ENCODE measurements around the gene ROBO1.

Gene ROBO1

GRCh38 chr3:78978037-78978436, 789.8 kb downstream of the ROBO1 start:
- no peak for DNase-seq (ENCODE audit: low read depth in 2 of 2)

GRCh38 chr3:78977073-78977472, 790.7 kb downstream of the ROBO1 start:
- DNase-seq (ENCODE audit: low read depth in 2 of 2), result no peak

- DNase-seq (ENCODE audit: low read depth in 2 of 2), result no peak
Observed at GRCh38 chr3:78976200-78976599, 791.6 kb downstream of the ROBO1 start.

GRCh38 chr3:78974181-78974790, 793.5 kb downstream of the ROBO1 start:
- no peak for DNase-seq (ENCODE audit: low read depth in 2 of 2)

GRCh38 chr3:78972617-78973301, 795.0 kb downstream of the ROBO1 start:
- DNase-seq (ENCODE audit: low read depth in 2 of 2), result no peak

GRCh38 chr3:78970656-78971055, 797.1 kb downstream of the ROBO1 start:
- no peak for DNase-seq (ENCODE audit: low read depth in 2 of 2)

GRCh38 chr3:78969483-78969882, 798.3 kb downstream of the ROBO1 start:
- no peak for DNase-seq (ENCODE audit: low read depth in 2 of 2)

GRCh38 chr3:78967061-78967460, 800.7 kb downstream of the ROBO1 start:
- no peak for DNase-seq (ENCODE audit: low read depth in 2 of 2)

- DNase-seq (ENCODE audit: low read depth in 2 of 2), result no peak
Observed at GRCh38 chr3:78963771-78964170, 804.0 kb downstream of the ROBO1 start.

GRCh38 chr3:78957456-78957855, 810.3 kb downstream of the ROBO1 start:
- no peak for DNase-seq (ENCODE audit: low read depth in 2 of 2)

- DNase-seq (ENCODE audit: low read depth in 2 of 2), result no peak
Observed at GRCh38 chr3:78951342-78951945, 816.4 kb downstream of the ROBO1 start.

GRCh38 chr3:78941587-78941986, 826.2 kb downstream of the ROBO1 start:
- DNase-seq (ENCODE audit: low read depth in 2 of 2), result no peak

- DNase-seq (ENCODE audit: low read depth in 2 of 2), result no peak
Observed at GRCh38 chr3:78940626-78941025, 827.2 kb downstream of the ROBO1 start.

GRCh38 chr3:78940128-78940527, 827.7 kb downstream of the ROBO1 start:
- no peak for DNase-seq (ENCODE audit: low read depth in 2 of 2)

GRCh38 chr3:78937475-78937874, 830.3 kb downstream of the ROBO1 start:
- no peak for DNase-seq (ENCODE audit: low read depth in 2 of 2)

- no peak for DNase-seq (ENCODE audit: low read depth in 2 of 2)
Observed at GRCh38 chr3:78927759-78928158, 840.0 kb downstream of the ROBO1 start.

GRCh38 chr3:78926523-78926922, 841.3 kb downstream of the ROBO1 start:
- no peak for DNase-seq (ENCODE audit: low read depth in 2 of 2)

GRCh38 chr3:78924711-78925110, 843.1 kb downstream of the ROBO1 start:
- DNase-seq (ENCODE audit: low read depth in 2 of 2), result no peak

- no peak for DNase-seq (ENCODE audit: low read depth in 2 of 2)
Observed at GRCh38 chr3:78919021-78919755, 848.6 kb downstream of the ROBO1 start.

- DNase-seq (ENCODE audit: low read depth in 2 of 2), result no peak
Observed at GRCh38 chr3:78918361-78919020, 849.3 kb downstream of the ROBO1 start.

- DNase-seq (ENCODE audit: low read depth in 2 of 2), result no peak
Observed at GRCh38 chr3:78917536-78917935, 850.3 kb downstream of the ROBO1 start.

- no peak for DNase-seq (ENCODE audit: low read depth in 2 of 2)
Observed at GRCh38 chr3:78913711-78914110, 854.1 kb downstream of the ROBO1 start.

Measured in stimulated activated CD4-positive, alpha-beta T cell treated with anti-CD3 and anti-CD28 coated beads, Interleukin-15, amount 100 ng/mL, for 48 hours (primary cell).